K562 (cell line): Measurements from ENCODE around the gene SUMF2. TPM values are rescaled to one million over a fixed set of nuclear protein-coding genes. Genes with fewer than 3 reads are reported as not detected.

Experiments
- ATAC-seq: fragments of 200-7000 bp; cut with Tn5 transposase; 3 replicates; pipeline ENCODE4 v1.9.1; 2020; ENCODE audit warnings: moderate library complexity
- BruUV-seq: library from RNA; stranded (reverse); fragments of 400-500 nt; replicated peaks from 2 replicates; lab custom pipeline; 2021; lab: Mats Ljungman, UMichigan
- CTCF ChIA-PET: fragments of 300-600 bp; formaldehyde crosslinking; extraction: SDS; loops from one replicate; lab custom pipeline; 2021; ENCODE audit warnings: low intra/inter-chr PET ratio; lab: Yijun Ruan, JAX
- POLR2A ChIA-PET: fragments of 300-600, 350-650 bp; sonication (Branson Sonifier 250); formaldehyde crosslinking; extraction: SDS; loops from one replicate; lab custom pipeline; 2021; ENCODE audit warnings: antibody characterized with exemption, inconsistent platforms; lab: Yijun Ruan, JAX
- DNase-seq, 4 experiments: peaks; one replicate each; pipeline versions ENCODE4 v3.0.0 to v3.0.0-alpha.2; 2011 to 2018; ENCODE audit warnings: low spot score in 3 of 4, mixed read lengths in 3 of 4; ENCODE audit errors: extremely low read depth in 1 of 4
- FAIRE-seq: peaks from 2 replicates; lab custom pipeline; 2011; peaks lifted over from hg19 to GRCh38; lab: Jason Lieb, UNC
- H2AFZ ChIP-seq: 2 replicates; pipeline ENCODE4 v1.6.0; 2011; ENCODE audit warnings: low read depth, low read length, control low read depth, inconsistent platforms
- H3K27ac ChIP-seq: fragments of 200-600 bp; 3 replicates; pipeline ENCODE4 v1.8.0; 2011; ENCODE audit warnings: low read depth, mild to moderate bottlenecking, control low read depth, inconsistent platforms, low read length, moderate library complexity, mixed read lengths; ENCODE audit errors: extremely low read depth
- H3K27me3 ChIP-seq, 2 experiments: fragments of 300-600 bp in 1 of 2; 2 replicates in 1 of 2; 3 replicates in 1 of 2; pipeline versions ENCODE4 v1.6.0 to v1.8.0; 2011; ENCODE audit warnings: inconsistent platforms in 2 of 2, low read length in 2 of 2, mild to moderate bottlenecking in 1 of 2, mixed read lengths in 1 of 2, moderate library complexity in 1 of 2; ENCODE audit not compliant: control insufficient read depth in 2 of 2, insufficient read depth in 2 of 2
- H3K36me3 ChIP-seq: fragments of 300-600 bp; 3 replicates; pipeline ENCODE4 v1.8.0; 2011; ENCODE audit warnings: mild to moderate bottlenecking, low read length, inconsistent platforms; ENCODE audit not compliant: control insufficient read depth, insufficient read depth
- H3K4me1 ChIP-seq, 2 experiments: fragments of 200-600 bp in 1 of 2; replicated peaks in 1 of 2; 2 replicates in 1 of 2; 3 replicates in 1 of 2; pipeline versions ENCODE4 v1.5.1 to v1.8.0; 2011; ENCODE audit warnings: inconsistent platforms in 2 of 2, low read length in 2 of 2, mild to moderate bottlenecking in 1 of 2, mixed read lengths in 1 of 2, moderate library complexity in 1 of 2; ENCODE audit not compliant: control insufficient read depth in 2 of 2, insufficient read depth in 2 of 2
- H3K4me2 ChIP-seq: 2 replicates; pipeline ENCODE4 v1.6.1; 2011; ENCODE audit warnings: low read length, control low read depth, inconsistent platforms, mixed read lengths; ENCODE audit not compliant: insufficient read depth
- H3K4me3 ChIP-seq: fragments of 200-600 bp; sonication (generic), shearing (Covaris generic); 2 replicates; pipeline ENCODE4 v1.5.1; 2016; ENCODE audit warnings: control low read depth, inconsistent platforms
- H3K79me2 ChIP-seq: fragments of 200-600 bp; 3 replicates; pipeline ENCODE4 v1.8.0; 2011; ENCODE audit warnings: low read length, inconsistent platforms; ENCODE audit not compliant: control insufficient read depth, insufficient read depth
- H3K9ac ChIP-seq, 2 experiments: 2 replicates each; pipeline versions ENCODE4 v1.6.0 to v1.6.1; 2011; ENCODE audit warnings: low read depth in 2 of 2, low read length in 2 of 2, control low read depth in 1 of 2, inconsistent platforms in 1 of 2, mild to moderate bottlenecking in 1 of 2, mixed read lengths in 1 of 2; ENCODE audit not compliant: insufficient read depth in 1 of 2
- H3K9me1 ChIP-seq: one replicate; pipeline ENCODE4 v1.6.0; 2011; ENCODE audit warnings: inconsistent platforms, mild to moderate bottlenecking, low read length, moderate library complexity; ENCODE audit not compliant: control insufficient read depth, insufficient read depth
- H3K9me3 ChIP-seq: replicated peaks from 2 replicates; pipeline ENCODE4 v1.5.1; 2011; ENCODE audit warnings: low read depth, low read length, inconsistent platforms; ENCODE audit not compliant: control insufficient read depth, insufficient read depth
- H4K20me1 ChIP-seq: replicated peaks from 2 replicates; pipeline ENCODE4 v1.6.1; 2011; ENCODE audit warnings: low read length, inconsistent platforms, mixed read lengths; ENCODE audit not compliant: control insufficient read depth, insufficient read depth
- POLR2G ChIP-seq: fragments of 200-400 bp; formaldehyde crosslinking; IDR thresholded peaks from 2 replicates; pipeline ENCODE4 v1.6.1; 2017; ENCODE audit warnings: low read depth, mild to moderate bottlenecking, antibody characterized with exemption, low read length, moderate library complexity
- RBFOX2 ChIP-seq: fragments of 200-400 bp; formaldehyde crosslinking; IDR thresholded peaks from 2 replicates; pipeline ENCODE4 v1.6.1; 2017; ENCODE audit warnings: low read depth, mild to moderate bottlenecking, low read length, moderate library complexity
- TBP ChIP-seq: optimal IDR thresholded peaks from 2 replicates; pipeline ENCODE3; 2011; ENCODE audit warnings: low read depth, low read length, improper control_type of control experiment
- TOE1 ChIP-seq, 2 experiments: fragments of 450-650 bp in 1 of 2; sonication (generic) in 1 of 2; formaldehyde crosslinking in 1 of 2; IDR thresholded peaks; 2 replicates each; pipeline versions ENCODE4 v1.7.1 to v1.8.0; 2016 to 2022; ENCODE audit warnings: borderline replicate concordance in 2 of 2, mild to moderate bottlenecking in 2 of 2, antibody characterized with exemption in 1 of 2, inconsistent platforms in 1 of 2, low read depth in 1 of 2, missing genetic modification reagents in 1 of 2, moderate library complexity in 1 of 2
- ZBTB33 ChIP-seq: sonication (generic); formaldehyde crosslinking; IDR thresholded peaks from 2 replicates; pipeline ENCODE4 v1.8.1; 2023; ENCODE audit warnings: mild to moderate bottlenecking, missing genetic modification reagents
- ZNF780A ChIP-seq: fragments of 250-450 bp; sonication (Bioruptor Pico); IDR thresholded peaks from 2 replicates; pipeline ENCODE4 v1.5.0; 2021; ENCODE audit warnings: mild to moderate bottlenecking
- WGBS: fragments of 100-300 bp; shearing (Covaris generic); methylation state at CpG from one replicate; pipeline ENCODE4 v1.1.6; 2016; ENCODE audit warnings: low coverage, mixed read lengths; ENCODE audit not compliant: insufficient coverage; ENCODE audit errors: missing lambda C conversion rate; 5-methylcytosine and 5-hydroxymethylcytosine counted together
- in situ Hi-C: fragments of 300-500 bp; cut with MboI; formaldehyde crosslinking; loops from 4 replicates; pipeline ENCODE4 v1.15.0; 2018; ENCODE audit warnings: inconsistent platforms, mixed read lengths
- intact Hi-C: fragments of 100-400 bp; cut with micrococcal nuclease; formaldehyde crosslinking; loops from 2 replicates; pipeline ENCODE4 v1.14.2; 2022
- polyA plus RNA-seq, 8 experiments: library from polyadenylated mRNA; depleted of rRNA in 4 of 8; stranded (reverse) in 5 of 8; unstranded in 3 of 8; fragments of >200 nt; fragmentation: Nextera tagmentation in 2 of 8; fragmentation: Illumina TruSeq in 1 of 8; extraction: Ambion mirVana in 2 of 8; extraction: Trizol in 1 of 8; gene quantifications; 2 replicates each; pipeline versions ENCODE4 v1.2.1 to v1.2.3, GENCODE V29; 2011 to 2014; ENCODE audit warnings: inconsistent platforms in 1 of 8, missing spikeins in 1 of 8
- total RNA-seq, 7 experiments: library from RNA; depleted of rRNA in 6 of 7; stranded (reverse); fragments of >200 nt in 6 of 7; fragmentation: Illumina TruSeq in 2 of 7; extraction: Trizol in 2 of 7; gene quantifications; 2 replicates each; pipeline versions ENCODE4 v1.2.1 to v1.2.3, GENCODE V29; 2011 to 2021; ENCODE audit warnings: low replicate concordance in 1 of 7
- TF ChIP-seq, protein P1 (sequence below): fragments of 250-450 bp; sonication (Bioruptor Pico); IDR thresholded peaks from 2 replicates; pipeline ENCODE4 v1.4.0; 2020; ENCODE audit warnings: mild to moderate bottlenecking

Gene SUMF2
- total and polyA plus RNA-seq, 9 of the 15 experiments (the other 6 are each of a cell fraction or from before 2014, with no cell fraction given): 39.0 to 113 (median 67.7) TPM

DNA sequence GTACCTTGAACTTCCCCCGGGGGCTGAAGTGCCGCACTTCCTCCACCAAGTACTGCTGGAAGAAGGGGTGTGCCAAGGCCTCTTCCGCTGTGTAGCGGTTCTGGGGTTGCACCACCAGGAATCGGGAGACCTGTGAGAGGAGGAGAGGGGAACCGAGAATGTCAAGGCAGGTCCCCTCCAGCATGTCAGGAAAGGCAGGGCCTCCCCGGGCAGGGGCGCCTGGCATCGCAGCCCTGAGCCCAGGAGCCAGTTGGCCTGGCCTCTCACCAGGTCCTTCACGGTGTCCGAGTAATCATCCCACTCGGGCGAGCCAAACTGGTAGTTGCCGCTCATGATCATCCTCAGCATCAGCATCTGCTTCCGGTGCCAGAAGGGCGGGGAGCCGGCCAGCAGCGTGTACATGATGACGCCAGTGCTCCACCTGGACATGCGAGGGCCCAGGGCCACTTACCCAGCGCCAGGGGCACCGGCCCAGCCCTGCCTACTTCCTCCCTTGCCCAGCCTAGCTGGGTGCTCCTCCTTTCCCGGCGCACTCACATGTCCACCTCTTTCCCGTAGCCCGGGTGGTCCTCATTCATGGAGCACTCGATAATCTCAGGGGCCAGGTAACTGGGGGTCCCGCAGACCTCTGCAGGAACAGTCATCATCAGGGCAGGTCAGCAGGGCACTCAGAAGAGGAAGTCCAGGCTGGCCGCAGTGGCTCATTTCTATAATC is 17.7 kb downstream of the SUMF2 start:
- no peaks in the 10 kb centered on the region for H3K9me3 ChIP-seq
- H3K27me3 ChIP-seq: no peaks in the 10 kb centered on the region
- no TSS peak for BruUV-seq
- peaks cover 0 to 9% of the 10 kb centered on the region in 2 experiments; a peak in 2 of 5 replicates for H3K4me1 ChIP-seq
- no peak overlapping the region for H3K9ac ChIP-seq
- intact Hi-C loops: no loop called here
- 88% methylated on average over 17 of the region's 29 CpGs for WGBS
- H3K27ac ChIP-seq: no peak overlapping the region
- no peaks in the 10 kb centered on the region for H3K79me2 ChIP-seq
- H3K9me1 ChIP-seq: no peaks in the 10 kb centered on the region
- DNase-seq (no peak), FAIRE-seq (no peak), ATAC-seq (no peak)
- ChIA-PET POLR2A (interaction anchor here (2.5 kb wide), 1 partner anchor 11 kb away, joined by 16 read pairs; the partner anchor contains the start of gene PHKG1), CTCF (no interaction called here)
- H2AFZ ChIP-seq: no peak overlapping the region
- in situ Hi-C loops: no loop called here
- TF ChIP-seq, protein P1, sequence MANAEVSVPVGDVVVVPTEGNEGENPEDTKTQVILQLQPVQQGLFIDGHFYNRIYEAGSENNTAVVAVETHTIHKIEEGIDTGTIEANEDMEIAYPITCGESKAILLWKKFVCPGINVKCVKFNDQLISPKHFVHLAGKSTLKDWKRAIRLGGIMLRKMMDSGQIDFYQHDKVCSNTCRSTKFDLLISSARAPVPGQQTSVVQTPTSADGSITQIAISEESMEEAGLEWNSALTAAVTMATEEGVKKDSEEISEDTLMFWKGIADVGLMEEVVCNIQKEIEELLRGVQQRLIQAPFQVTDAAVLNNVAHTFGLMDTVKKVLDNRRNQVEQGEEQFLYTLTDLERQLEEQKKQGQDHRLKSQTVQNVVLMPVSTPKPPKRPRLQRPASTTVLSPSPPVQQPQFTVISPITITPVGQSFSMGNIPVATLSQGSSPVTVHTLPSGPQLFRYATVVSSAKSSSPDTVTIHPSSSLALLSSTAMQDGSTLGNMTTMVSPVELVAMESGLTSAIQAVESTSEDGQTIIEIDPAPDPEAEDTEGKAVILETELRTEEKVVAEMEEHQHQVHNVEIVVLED (CRISPR knock-in tag): no peak
- no peak for TF ChIP-seq TBP
- peak; percentile 22; the same call in 1 of the 2 replicates for TF ChIP-seq POLR2G
- no peak for TF ChIP-seq TOE1 (IDR thresholded peaks at IDR 0.05; ENCODE audit: borderline replicate concordance)
- no peak for TF ChIP-seq TOE1 (CRISPR knock-in tag; IDR thresholded peaks at IDR 0.05; ENCODE audit: borderline replicate concordance, low read depth)
- TF ChIP-seq ZNF780A (CRISPR knock-in tag): no peak
- TF ChIP-seq RBFOX2: peak; percentile 24; the same call in 1 of the 2 replicates
- peak; percentile 26; the same call in 1 of the 2 replicates for TF ChIP-seq ZBTB33 (CRISPR knock-in tag)
- H4K20me1 ChIP-seq: no peaks in the 10 kb centered on the region
- H3K4me2 ChIP-seq: no peak overlapping the region
- peaks cover 29% of the 10 kb centered on the region; the same call in 1 of the 3 replicates for H3K36me3 ChIP-seq
- H3K4me3 ChIP-seq: no peak overlapping the region
